Glomerular endothelial cell (primary cell): ENCODE measurements around the gene ICAM3. TPM values are rescaled to one million over a fixed set of nuclear protein-coding genes. Genes with fewer than 3 reads are reported as not detected.
"Not testable (repeated sequence)": the region's sequence is repeated elsewhere in the genome, so short reads cannot be mapped to it uniquely, and the experiment has no call there.

Experiments used
- DNase-seq: peaks from one replicate; pipeline ENCODE4 v3.0.0-alpha.2; 2011; ENCODE audit warnings: low read depth, low spot score; ENCODE audit errors: extremely low read depth
- total RNA-seq: library from RNA; depleted of rRNA; stranded (reverse); fragments of >200 nt; gene quantifications from 2 replicates; pipeline ENCODE4 v1.2.3, GENCODE V29; 2015

The ICAM3 gene
- total RNA-seq, 1 donor from 2014 or later: 9.3 TPM

DNA sequence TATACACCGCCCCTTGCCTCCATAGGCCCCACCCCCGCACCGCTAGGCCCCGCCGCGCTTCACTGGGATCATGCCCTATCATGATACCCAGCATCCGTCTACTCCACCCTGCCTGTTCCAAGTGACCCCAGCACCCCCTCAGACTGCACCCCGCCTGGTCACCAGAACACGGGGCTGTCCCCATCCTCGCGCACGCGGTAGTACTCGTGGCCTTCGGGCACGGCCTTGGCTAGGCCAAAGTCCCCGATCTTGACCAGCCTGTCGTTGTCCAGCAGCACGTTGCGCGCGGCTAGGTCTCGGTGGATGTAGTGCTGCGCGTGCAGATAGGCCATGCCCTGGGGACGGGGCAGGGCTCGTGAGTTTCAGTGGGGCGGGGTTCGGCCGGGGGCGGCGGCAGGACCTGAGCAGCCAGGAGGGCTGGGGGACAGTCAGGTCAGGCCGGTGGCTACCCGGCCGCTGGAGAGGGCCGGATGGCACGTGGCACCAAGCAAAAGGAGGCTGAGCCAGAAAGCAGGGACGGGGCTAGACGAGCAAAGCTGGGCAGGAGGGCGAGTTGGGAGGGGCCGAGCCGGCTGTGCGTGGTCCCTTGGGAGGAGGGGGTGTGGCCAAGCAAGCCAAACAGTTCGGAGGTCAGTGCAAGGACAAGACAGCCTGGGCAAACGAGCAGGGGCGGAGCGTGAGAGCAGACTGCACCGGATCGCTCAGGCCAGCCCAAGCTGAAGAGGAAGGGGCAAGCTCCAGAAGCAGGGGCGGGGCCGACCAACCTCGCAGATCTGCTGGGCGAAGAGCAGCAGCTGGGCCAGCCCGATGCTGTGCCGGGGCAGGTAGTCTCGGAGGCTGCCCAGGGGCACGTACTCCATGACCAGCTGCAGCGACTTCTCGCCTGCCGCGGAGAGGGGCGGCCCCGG lies 13.6 kb upstream of the ICAM3 start:
- DNase-seq: no peak

GRCh38 chr19:10346509-10346908 lies 7.1 kb upstream of the ICAM3 start:
- no peak for DNase-seq

DNA sequence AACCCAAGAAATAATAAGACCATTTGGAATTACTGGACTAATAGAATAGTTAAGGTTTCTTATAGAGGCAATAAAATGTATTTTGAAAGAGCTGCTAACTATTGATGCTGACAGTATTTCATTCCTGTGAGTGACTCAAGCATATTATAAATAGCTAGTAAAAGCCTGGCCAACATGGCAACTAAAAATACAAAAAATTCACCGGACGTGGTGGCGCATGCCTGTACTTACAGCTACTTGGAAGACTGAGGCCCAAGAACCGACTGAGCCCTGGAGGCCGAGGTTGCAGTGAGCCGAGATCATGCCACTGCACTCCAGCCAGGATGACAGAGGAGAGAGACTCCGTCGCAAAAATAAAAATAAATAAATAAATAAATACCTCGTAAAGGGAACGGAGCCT lies 5.4 kb upstream of the ICAM3 start:
- no peak for DNase-seq

DNA sequence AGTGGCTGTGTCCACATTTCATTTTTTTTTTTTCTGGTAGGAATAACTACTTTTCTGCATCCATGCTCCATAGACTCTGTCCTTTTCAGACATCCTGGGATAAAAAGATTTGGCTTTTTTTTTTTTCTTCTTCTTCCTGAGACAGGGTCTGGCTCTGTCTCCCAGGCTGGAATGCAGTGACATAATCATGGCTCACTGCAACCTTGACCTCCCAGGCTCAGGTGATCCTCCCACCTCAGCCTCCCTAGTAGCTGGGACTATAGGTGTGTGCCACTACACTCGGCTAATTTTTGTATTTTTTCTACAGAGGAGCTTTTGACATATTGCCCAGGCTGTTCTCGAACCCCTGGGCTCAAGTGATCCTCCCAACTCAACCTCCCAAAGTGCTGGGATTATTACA lies 4.1 kb upstream of the ICAM3 start:
- DNase-seq: no peak

- DNase-seq: no peak
Observed at GRCh38 chr19:10339977-10340376, 553 bp upstream of the ICAM3 start.

- no peak for DNase-seq
Observed at GRCh38 chr19:10338940-10339339, 484 bp downstream of the ICAM3 start.

DNA sequence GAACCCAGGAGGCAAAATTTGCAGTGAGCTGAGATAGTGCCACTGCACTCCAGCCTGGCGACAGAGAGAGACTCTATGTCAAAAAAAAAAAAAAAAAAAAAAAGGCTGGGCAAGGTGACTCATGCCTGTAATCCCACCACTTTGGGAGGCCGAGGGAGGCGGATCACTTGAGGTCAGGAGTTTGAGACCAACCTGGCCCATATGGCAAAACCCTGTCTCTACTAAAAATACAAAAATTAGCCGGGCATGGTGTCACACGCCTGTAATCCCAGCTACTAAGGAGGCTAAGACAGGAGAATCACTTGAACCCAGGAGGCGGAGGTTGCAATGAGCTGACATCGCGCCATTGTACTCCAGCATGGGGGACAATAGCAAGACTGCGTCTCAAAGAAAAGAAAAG lies 2.7 kb downstream of the ICAM3 start:
- not testable (repeated sequence) for DNase-seq

DNA sequence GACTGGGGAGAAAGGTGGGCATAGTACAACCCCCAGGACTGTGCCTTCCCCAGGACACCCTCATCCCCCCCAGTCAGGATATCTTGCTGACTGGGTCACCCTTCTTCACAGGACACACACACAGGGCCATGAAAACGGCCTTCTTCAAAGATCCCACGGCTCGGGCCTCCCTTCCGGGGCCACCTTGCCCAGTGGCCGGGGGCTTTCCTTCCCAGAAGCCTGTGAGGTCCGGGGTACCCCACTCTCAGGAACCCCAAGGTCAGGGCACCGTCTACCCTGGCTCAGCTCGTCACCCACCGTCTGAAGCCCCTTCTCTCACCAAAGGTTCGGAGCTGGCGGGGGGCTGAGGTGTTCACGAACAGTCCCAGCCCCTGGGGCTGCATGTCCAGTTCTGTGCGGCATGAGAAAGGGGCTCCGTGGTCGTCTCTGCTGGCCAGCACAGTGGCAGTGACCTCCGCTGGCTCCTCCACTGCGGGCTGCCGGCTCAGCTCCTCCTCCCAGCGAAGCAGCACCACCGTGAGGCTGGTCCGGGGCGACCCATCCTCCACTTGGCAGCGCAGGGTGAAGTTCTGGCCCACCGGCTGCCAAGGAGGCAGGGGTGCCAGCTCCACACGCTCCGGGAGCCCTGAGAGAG lies 4.0 kb downstream of the ICAM3 start:
- DNase-seq: no peak

GRCh38 chr19:10334588-10335351 lies 4.7 kb downstream of the ICAM3 start:
- DNase-seq: peak; percentile 69

DNA sequence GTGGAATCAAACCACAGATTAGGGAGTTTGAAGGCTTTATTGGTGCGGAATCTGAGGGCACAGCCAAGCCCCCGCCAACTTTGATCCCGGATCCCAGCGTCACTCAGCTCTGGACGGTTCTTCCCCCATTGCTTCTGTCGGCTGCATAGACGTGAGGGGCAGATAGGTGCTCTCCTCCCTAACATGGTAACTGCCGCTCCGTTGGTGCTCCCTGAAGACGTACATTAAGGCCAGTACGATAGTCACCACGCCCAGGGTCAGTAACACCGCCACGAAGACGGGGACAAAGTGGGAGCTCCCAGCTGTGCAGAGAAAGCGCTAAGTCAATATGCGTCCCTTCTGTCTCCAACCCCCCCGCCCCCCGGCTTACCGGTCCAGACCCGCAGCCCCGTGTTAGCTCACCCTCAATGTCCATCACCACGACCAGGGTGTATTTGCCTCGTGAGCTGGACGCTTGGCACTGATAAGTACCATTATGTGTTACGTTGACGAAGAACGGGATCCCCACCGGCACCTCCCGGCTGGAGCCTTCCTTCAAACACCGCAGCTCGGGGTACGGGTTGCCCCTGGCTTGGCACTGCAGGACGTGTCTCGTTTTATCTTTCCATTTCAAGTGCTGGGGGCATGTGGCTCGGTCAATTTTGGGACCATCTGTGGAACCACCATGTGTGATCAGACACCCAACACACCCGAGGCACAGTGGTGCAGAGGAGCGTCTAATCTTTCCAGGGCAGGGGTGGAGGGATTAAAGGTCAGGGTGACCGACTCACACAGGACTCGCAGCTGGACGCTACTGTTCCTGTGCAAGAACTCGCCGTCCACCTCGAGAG lies 5.5 kb downstream of the ICAM3 start:
- no peak for DNase-seq

GRCh38 chr19:10332965-10333757 lies 6.3 kb downstream of the ICAM3 start, which contains the start of gene RAVER1:
TSS of gene RAVER1 (minus strand) at chr19:10333529. CDS start at chr19:10333507, 22 bp downstream.
- peak; percentile 56 for DNase-seq

DNA sequence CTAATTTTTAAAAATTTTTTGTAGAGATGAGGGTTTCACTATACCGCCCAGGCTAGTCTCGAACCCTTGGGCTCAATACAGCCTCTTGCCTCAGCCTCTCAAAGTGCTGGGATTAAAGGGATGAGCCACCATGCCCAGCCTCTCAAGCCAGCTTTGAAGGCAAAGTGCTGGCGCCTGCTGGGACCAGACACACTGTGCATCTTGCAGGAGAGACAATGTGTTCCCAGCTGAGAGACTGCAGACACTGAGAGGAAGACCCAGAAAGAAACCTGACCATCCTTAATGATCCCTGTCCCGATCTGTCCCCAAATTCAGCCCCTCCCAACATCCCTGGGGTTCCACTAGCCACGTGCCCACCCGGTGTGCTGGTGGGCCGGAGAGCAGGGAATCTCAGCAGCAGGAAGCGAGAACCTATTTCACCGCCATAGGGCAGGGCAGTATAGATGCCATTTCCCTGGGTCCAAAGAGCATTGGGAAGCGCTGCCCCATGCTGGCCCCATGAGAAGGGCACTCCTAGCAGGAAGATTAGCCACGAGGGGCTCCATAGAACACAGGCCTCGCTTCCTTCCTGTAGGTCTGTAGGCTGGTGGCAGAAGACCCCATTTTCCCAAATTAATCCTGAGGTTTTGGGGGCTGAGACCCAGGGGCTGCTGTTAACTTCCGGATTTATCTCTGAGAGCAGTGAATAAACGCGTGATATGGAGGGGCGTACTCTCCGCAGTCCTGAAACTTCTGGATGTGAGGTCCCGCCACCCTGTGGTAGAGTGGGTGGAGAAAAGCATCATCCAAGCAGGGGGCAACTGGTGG lies 7.1 kb downstream of the ICAM3 start:
- no peak for DNase-seq

DNA sequence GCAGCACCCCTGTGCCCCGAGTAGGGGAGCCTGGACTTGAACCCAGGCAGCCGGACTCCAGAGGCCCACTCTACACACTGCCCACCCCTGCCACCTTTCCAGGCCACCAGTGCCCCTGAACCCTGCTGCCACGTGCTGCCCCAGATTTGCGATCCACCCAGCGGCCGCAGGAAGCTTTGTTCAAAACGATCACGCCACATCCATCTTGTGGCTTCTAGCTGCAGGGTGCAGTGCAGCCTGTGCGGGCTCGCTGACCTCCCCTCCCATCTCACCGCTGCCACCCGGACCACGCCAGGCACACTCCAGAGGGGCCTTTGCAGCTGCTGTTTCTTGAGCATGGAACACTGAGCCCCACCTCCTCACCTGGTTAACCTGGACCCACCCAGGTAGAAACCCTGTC lies 9.9 kb downstream of the ICAM3 start:
- no peak for DNase-seq

DNA sequence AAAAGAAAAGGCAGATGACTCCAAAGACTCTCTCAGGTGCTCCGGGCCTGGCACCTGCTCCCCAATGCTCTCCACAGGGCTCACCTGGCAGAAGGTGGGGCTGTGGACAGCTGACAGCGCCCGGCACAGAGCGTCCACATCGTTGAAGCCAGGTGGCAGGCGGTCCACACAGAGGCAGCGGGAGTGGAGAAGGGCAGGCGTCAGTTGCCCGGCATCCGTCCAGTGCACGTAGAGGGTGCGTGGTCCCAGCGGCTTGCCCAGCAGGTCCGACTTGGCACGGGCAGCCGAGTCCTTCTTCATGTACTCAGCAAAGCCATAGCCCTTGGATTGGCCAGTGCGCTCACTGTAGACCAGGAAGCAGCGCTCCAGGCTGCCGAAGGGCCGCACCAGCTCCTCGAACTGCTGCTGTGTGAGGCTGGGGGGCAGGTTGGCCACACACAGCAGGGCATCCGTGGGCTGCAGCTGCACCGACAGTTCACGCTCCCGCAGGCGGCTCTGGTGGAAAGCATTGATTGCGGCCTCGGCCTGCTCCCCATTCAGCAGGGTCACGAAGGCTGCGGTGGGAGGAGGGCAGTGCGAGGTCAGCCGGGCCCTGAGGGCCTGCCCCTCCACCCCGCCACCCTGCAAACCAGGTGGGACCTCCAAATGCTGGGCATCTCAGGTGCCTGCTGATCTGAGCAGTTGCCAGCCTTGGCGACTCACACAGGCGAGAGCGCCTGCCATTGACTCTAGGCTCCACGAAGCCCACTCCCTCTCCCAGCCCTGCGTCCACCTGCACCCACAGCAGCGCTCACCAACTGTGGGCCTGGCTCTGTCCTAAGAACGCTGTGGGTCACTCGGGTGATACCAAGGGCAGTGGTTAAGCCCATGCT lies 10.6 kb downstream of the ICAM3 start:
- no peak for DNase-seq

GRCh38 chr19:10327793-10328192 lies 11.6 kb downstream of the ICAM3 start:
- no peak for DNase-seq

GRCh38 chr19:10325732-10326131 lies 13.7 kb downstream of the ICAM3 start:
- no peak for DNase-seq

DNA sequence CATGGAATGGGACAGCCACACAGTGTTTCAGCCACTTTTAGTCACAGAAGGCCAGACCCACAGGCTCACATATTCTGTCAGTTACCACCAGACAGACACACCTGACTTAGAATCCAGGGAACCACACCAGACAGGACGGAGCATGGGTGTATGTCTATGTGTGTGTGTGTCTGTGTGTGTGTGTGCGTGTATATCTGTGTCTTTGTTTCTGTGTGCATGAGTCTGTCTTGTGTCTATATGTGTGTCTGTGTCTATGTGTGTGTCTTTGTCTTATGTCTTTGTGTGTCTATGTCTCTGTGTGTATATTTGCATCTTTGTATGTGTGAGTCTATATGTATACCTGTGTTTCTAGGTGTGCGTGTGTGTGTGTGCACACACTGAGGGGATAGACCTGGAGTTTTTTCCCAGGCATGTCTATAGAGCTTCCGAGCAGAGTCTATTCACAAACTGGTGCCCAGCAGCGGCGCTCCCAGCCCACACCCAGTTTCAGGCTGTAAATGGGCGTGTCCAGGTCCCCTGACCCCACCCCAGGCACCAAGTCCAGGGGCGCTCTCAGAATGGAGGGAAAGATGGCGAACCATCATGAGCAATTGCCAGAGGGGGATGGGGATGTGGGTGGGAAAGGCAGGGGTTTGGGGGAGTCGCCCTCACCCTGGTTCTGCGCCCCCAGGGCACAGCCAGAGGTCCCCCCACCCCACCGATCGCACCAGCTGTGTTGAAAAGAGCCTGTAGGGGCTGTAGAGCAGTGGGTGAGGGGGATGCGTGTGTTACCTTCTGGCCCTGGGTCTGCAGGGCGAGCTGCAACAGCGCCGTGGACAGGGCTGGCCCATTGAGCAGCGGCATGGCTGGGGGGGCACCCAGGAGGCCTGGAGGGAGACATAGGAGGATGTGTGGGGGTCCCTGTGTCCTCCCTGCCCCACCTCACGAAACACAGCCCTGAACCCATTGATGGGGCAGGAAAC lies 17.3 kb downstream of the ICAM3 start:
- DNase-seq: no peak
